ENCODE results near the gene KDM6B. TPM values are rescaled to one million over a fixed set of nuclear protein-coding genes. Genes with fewer than 3 reads are reported as not detected.

The KDM6B gene, protein sequence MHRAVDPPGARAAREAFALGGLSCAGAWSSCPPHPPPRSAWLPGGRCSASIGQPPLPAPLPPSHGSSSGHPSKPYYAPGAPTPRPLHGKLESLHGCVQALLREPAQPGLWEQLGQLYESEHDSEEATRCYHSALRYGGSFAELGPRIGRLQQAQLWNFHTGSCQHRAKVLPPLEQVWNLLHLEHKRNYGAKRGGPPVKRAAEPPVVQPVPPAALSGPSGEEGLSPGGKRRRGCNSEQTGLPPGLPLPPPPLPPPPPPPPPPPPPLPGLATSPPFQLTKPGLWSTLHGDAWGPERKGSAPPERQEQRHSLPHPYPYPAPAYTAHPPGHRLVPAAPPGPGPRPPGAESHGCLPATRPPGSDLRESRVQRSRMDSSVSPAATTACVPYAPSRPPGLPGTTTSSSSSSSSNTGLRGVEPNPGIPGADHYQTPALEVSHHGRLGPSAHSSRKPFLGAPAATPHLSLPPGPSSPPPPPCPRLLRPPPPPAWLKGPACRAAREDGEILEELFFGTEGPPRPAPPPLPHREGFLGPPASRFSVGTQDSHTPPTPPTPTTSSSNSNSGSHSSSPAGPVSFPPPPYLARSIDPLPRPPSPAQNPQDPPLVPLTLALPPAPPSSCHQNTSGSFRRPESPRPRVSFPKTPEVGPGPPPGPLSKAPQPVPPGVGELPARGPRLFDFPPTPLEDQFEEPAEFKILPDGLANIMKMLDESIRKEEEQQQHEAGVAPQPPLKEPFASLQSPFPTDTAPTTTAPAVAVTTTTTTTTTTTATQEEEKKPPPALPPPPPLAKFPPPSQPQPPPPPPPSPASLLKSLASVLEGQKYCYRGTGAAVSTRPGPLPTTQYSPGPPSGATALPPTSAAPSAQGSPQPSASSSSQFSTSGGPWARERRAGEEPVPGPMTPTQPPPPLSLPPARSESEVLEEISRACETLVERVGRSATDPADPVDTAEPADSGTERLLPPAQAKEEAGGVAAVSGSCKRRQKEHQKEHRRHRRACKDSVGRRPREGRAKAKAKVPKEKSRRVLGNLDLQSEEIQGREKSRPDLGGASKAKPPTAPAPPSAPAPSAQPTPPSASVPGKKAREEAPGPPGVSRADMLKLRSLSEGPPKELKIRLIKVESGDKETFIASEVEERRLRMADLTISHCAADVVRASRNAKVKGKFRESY (N-terminal part only)
- total RNA-seq = 121 and 128 TPM in 2 replicates

DNA sequence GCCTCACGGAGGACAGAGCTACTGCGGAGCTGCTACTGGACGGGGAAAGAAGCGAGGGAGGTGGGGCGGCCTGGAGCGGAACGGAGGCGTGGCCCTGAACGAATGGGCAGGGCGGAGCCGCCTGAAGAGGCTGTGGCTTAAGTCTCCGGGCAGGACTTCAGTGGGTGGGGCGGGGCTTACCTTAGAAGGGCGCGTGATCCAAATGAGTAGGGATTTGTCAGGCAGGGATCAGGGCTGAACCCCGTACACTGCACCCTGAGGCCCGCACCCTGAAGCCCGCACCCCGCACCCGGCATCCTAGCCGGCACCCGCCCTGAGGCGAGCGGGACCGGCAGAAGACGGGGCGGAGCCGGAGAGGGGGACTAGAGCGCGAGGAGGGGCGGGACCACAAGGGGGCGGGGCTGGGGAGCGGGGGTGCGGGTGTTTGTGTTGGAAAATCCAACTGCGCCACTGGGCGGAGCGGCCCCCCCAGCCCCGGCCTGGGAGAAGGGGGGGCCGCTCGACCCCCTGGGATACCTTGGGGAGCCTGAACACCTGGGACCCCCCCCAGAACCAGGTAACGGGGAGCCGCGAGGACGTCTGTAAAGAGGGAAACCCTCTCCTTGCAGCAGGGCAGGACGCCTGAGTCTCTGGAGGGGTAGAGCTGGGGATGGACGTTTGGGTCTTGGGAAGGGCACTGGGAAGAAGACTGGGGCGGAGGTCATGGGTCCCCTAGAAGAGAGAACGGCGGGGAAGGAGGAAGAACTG is at the start of gene KDM6B:
TSS of gene KDM6B (plus strand) at position 423 of the 747 bp plus-strand sequence. CDS start 11,338 bp downstream, outside the sequence.
- Mint-ChIP-seq H3K27me3 (peaks cover 20% of the 10 kb centered on the region), H3K36me3 (ENCODE audit: low read depth) (peaks cover 3% of the 10 kb centered on the region), H3K9me3 (no peaks in the 10 kb centered on the region), H3K4me3 (peak within 1 kb of the TSS; percentile 87), H3K4me1 (peaks cover 39% of the 10 kb centered on the region), H3K27ac (peak within 1 kb of the TSS; percentile 95)
- intact Hi-C loops (cut with micrococcal nuclease) = loop anchor here (1.0 to 10.0 kb wide), 3 partner anchors 8 to 259 kb away; partner anchors contain the start of gene CD68
- DNase-seq = peak; percentile 97

DNA sequence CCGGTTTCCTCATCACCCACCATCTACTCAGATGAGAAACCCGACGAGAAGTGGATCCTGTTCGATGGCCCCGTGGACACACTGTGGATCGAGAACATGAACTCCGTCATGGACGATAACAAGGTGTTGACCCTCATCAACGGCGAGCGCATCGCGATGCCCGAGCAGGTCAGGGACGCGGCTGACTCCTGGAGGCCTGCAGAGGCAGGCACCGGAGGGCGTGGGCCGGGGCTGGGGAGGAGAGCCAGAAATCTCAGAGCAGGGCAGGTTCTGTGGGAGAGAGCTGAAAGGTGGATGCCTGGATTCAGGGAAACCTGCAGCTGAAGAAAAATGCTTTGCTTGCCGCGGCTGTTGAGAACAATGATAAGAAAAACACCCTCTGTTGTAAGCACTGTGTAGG is 47.2 kb upstream of the KDM6B start:
- no peaks in the 10 kb centered on the region for H3K9me3 Mint-ChIP-seq
- intact Hi-C loops (cut with micrococcal nuclease) = no loop called here
- H3K27ac Mint-ChIP-seq = no peak overlapping the region
- no peak overlapping the region for H3K4me3 Mint-ChIP-seq
- DNase-seq = no peak
- H3K4me1 Mint-ChIP-seq = no peaks in the 10 kb centered on the region
- peaks cover 7% of the 10 kb centered on the region for H3K27me3 Mint-ChIP-seq
- H3K36me3 Mint-ChIP-seq (ENCODE audit: low read depth) = no peaks in the 10 kb centered on the region

DNA sequence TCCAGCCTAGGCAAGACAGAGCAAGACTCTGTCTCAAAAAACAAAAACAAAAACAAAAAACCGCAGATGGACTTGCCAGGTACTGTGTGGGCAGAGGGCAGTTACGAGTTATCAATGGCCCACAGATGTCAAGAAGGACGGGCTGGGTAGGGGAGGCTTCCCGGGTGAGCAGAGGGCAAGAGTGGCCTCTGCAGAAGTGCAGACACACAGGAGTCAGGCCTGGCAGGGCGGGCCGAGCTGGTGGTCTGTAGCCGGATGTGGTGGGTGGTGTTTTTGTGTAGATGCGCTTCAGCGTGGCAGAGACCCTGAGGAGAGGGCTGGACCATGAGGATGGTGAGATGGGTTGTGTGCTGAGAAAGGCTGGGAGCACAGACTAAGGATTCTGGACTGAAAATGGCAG is 44.9 kb upstream of the KDM6B start:
- H3K4me1 Mint-ChIP-seq = no peaks in the 10 kb centered on the region
- intact Hi-C loops (cut with micrococcal nuclease) = no loop called here
- no peaks in the 10 kb centered on the region for H3K9me3 Mint-ChIP-seq
- H3K27ac Mint-ChIP-seq = no peak overlapping the region
- H3K4me3 Mint-ChIP-seq = no peak overlapping the region
- peaks cover 2% of the 10 kb centered on the region for H3K27me3 Mint-ChIP-seq
- DNase-seq = no peak
- no peaks in the 10 kb centered on the region for H3K36me3 Mint-ChIP-seq (ENCODE audit: low read depth)

DNA sequence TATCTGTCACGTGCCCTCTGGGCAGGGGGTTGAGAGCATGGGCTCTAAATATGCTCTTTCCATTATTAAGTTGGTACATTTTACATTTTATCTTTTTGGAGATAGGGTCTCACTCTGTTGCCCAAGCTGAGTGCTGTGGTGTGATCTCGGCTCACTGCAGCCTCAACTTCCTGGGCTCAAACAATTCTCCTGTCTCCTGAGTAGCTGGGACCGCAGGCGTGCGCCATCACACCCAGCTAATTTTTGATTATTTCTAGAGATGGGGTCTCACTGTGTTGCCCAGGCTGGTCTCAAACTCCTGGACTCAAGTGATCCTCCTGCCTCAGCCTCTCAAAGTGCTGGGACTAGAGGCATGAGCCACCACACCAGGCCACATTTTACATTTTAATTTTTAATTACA is 43.9 kb upstream of the KDM6B start:
- H3K27me3 Mint-ChIP-seq = peaks cover 2% of the 10 kb centered on the region
- no peaks in the 10 kb centered on the region for H3K9me3 Mint-ChIP-seq
- intact Hi-C loops (cut with micrococcal nuclease) = no loop called here
- no peaks in the 10 kb centered on the region for H3K4me1 Mint-ChIP-seq
- H3K36me3 Mint-ChIP-seq (ENCODE audit: low read depth) = no peaks in the 10 kb centered on the region
- H3K27ac Mint-ChIP-seq = no peak overlapping the region
- H3K4me3 Mint-ChIP-seq = no peak overlapping the region
- DNase-seq = no peak

DNA sequence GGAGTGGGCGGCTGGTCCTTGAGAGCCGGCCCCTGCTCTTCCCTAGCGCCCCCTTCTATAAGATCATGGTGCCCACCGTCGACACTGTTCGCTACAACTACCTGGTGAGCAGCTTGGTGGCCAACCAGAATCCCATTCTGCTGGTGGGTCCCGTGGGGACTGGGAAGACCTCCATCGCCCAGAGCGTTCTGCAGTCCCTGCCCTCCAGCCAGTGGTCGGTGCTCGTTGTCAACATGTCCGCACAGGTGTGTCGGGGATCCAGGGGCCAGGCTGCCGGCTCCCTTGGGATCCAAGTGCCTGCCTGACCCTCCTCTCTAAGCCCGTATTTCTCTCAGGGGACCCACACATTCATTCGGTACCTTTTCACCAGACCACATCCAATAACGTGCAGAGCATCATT is 41.4 kb upstream of the KDM6B start:
- peaks cover 2% of the 10 kb centered on the region for H3K27me3 Mint-ChIP-seq
- no peaks in the 10 kb centered on the region for H3K9me3 Mint-ChIP-seq
- H3K27ac Mint-ChIP-seq = no peak overlapping the region
- intact Hi-C loops (cut with micrococcal nuclease) = no loop called here
- H3K36me3 Mint-ChIP-seq (ENCODE audit: low read depth) = no peaks in the 10 kb centered on the region
- no peak overlapping the region for H3K4me3 Mint-ChIP-seq
- no peak for DNase-seq
- no peaks in the 10 kb centered on the region for H3K4me1 Mint-ChIP-seq

DNA sequence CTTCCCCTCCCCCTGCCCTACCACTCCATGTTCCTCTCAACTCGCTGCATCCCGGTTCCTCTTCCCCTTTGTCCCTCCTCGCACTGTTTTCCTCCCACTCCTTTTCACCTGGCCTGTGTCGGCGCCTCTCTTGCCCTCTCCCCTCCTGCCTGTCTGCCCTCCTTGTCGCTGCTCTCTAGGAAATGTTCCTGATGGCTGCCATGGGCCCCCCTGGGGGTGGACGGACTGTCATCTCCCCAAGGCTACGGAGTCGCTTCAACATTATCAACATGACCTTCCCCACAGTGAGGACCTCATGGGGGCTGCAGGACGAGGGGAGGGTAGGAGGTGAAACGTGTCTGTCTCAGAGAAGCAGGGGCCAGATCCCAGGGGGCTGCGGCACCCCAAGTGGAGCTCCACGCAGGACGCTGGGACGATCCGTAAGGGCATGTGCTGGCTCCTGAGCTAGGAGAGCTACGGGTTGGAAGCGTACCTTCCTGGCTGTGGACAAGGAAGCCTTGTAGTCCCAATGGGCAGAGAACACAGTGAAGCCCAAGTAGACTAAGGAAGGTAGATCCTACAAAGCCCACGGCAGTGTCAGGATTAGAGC is 39.8 kb upstream of the KDM6B start:
- H3K4me3 Mint-ChIP-seq = no peak overlapping the region
- no peaks in the 10 kb centered on the region for H3K4me1 Mint-ChIP-seq
- DNase-seq = no peak
- H3K27me3 Mint-ChIP-seq = peaks cover 2% of the 10 kb centered on the region
- no peaks in the 10 kb centered on the region for H3K36me3 Mint-ChIP-seq (ENCODE audit: low read depth)
- H3K9me3 Mint-ChIP-seq = no peaks in the 10 kb centered on the region
- intact Hi-C loops (cut with micrococcal nuclease) = no loop called here
- no peak overlapping the region for H3K27ac Mint-ChIP-seq

DNA sequence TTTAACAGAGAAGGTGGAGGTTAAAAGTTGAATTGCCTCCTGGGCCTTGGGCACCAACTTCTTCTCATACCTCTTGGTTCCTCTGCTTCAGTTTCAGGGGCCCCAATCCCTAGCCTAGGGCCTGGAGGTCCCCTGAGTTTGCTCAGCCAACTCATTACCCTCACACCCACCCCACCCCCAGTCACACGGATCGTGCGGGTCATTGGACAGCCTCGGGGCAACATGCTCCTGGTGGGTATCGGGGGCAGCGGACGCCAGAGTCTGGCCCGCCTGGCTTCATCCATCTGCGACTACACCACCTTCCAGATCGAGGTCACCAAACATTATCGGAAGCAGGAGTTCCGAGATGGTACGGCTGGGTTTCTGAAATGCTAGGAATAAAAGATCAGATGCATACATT is 36.0 kb upstream of the KDM6B start:
- H3K27me3 Mint-ChIP-seq = peaks cover 3% of the 10 kb centered on the region
- no peaks in the 10 kb centered on the region for H3K36me3 Mint-ChIP-seq (ENCODE audit: low read depth)
- H3K9me3 Mint-ChIP-seq = no peaks in the 10 kb centered on the region
- H3K27ac Mint-ChIP-seq = no peak overlapping the region
- no peaks in the 10 kb centered on the region for H3K4me1 Mint-ChIP-seq
- H3K4me3 Mint-ChIP-seq = no peak overlapping the region
- DNase-seq = no peak
- intact Hi-C loops (cut with micrococcal nuclease) = no loop called here

DNA sequence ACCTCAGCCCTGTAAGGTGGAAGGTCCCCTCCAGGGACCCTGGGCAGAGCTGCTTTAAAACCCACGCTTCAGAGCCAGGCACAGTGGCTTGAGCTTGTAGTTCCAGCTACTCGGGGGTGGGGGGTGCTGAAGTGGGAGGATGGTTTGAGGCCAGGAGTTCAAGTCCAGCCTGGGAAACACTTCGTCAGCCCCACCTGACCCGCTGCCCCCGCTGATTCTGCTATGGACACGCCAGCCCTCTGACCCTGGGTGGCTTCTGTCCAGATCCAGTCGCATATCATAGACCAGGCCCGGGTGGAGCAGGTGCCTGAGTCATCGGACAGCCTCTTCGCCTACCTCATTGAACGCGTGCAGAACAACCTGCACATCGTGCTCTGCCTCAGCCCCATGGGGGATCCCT is 35.2 kb upstream of the KDM6B start:
- H3K9me3 Mint-ChIP-seq = no peaks in the 10 kb centered on the region
- H3K36me3 Mint-ChIP-seq (ENCODE audit: low read depth) = no peaks in the 10 kb centered on the region
- H3K27ac Mint-ChIP-seq = no peak overlapping the region
- no peak for DNase-seq
- no peaks in the 10 kb centered on the region for H3K4me1 Mint-ChIP-seq
- intact Hi-C loops (cut with micrococcal nuclease) = no loop called here
- peaks cover 4% of the 10 kb centered on the region for H3K27me3 Mint-ChIP-seq
- H3K4me3 Mint-ChIP-seq = no peak overlapping the region

DNA sequence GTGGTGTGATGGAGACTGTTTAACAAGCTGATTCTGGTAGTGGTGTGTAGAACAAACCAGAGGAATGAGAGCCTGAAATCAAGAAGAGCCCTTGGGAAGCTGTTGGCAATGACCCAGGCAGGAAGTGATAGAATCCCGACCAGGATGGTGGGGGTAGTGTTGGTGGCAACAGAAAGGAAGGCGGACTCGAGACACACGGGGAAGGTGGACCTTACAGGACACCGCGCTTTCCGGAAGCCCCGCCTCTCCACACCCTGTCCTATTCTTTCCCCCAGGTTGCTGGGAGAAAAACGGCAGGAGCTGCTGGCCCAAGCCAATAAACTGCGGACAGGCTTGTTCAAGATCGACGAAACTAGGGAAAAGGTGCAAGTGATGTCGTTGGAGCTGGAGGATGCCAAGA is 30.0 kb upstream of the KDM6B start:
- H3K36me3 Mint-ChIP-seq (ENCODE audit: low read depth) = no peaks in the 10 kb centered on the region
- no peaks in the 10 kb centered on the region for H3K9me3 Mint-ChIP-seq
- intact Hi-C loops (cut with micrococcal nuclease) = no loop called here
- no peak for DNase-seq
- peaks cover 8% of the 10 kb centered on the region for H3K27me3 Mint-ChIP-seq
- H3K4me3 Mint-ChIP-seq = no peak overlapping the region
- H3K27ac Mint-ChIP-seq = no peak overlapping the region
- H3K4me1 Mint-ChIP-seq = no peaks in the 10 kb centered on the region

DNA sequence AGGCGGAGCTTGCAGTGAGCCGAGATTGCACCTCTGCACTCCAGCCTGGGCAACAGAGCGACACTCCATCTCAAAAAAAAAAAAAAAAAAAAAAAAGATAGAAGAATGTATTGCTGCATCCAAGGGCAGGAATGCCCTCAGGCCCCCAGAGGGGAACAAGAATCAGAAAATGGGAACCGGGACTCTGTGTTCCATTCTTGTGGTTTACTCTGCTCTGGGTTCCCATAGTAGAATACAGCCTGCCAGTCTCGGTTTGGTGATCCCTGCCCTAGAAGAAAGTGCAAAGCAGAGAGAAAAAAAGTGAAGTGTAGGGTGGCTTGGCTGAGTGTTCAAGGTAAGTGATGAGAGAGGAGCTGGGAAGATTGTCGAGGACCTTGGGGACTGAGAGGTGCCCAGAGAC is 27.4 kb upstream of the KDM6B start:
- Mint-ChIP-seq H3K4me3 (no peak overlapping the region), H3K9me3 (no peaks in the 10 kb centered on the region), H3K36me3 (ENCODE audit: low read depth) (no peaks in the 10 kb centered on the region), H3K4me1 (no peaks in the 10 kb centered on the region), H3K27me3 (peaks cover 13% of the 10 kb centered on the region), H3K27ac (no peak overlapping the region)
- intact Hi-C loops (cut with micrococcal nuclease) = no loop called here
- no peak for DNase-seq

DNA sequence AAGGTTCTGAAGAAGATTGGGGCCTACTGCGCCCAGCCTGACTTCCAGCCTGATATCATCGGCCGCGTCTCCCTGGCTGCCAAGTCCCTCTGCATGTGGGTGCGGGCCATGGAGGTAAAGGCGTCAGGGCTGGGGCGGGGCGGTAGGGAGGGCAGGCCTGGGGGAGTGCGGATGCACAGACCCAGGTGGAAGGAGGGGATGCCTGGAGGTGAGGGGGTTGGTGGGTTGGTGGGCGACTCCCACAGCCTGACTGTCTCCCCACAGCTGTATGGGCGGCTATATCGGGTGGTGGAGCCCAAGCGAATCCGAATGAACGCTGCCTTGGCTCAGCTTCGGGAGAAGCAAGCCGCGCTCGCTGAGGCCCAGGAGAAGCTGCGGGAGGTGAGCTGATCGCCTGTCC is 26.8 kb upstream of the KDM6B start:
- H3K4me1 Mint-ChIP-seq = no peaks in the 10 kb centered on the region
- peaks cover 13% of the 10 kb centered on the region for H3K27me3 Mint-ChIP-seq
- no peak overlapping the region for H3K27ac Mint-ChIP-seq
- intact Hi-C loops (cut with micrococcal nuclease) = no loop called here
- no peaks in the 10 kb centered on the region for H3K36me3 Mint-ChIP-seq (ENCODE audit: low read depth)
- DNase-seq = no peak
- H3K4me3 Mint-ChIP-seq = no peak overlapping the region
- H3K9me3 Mint-ChIP-seq = no peaks in the 10 kb centered on the region

DNA sequence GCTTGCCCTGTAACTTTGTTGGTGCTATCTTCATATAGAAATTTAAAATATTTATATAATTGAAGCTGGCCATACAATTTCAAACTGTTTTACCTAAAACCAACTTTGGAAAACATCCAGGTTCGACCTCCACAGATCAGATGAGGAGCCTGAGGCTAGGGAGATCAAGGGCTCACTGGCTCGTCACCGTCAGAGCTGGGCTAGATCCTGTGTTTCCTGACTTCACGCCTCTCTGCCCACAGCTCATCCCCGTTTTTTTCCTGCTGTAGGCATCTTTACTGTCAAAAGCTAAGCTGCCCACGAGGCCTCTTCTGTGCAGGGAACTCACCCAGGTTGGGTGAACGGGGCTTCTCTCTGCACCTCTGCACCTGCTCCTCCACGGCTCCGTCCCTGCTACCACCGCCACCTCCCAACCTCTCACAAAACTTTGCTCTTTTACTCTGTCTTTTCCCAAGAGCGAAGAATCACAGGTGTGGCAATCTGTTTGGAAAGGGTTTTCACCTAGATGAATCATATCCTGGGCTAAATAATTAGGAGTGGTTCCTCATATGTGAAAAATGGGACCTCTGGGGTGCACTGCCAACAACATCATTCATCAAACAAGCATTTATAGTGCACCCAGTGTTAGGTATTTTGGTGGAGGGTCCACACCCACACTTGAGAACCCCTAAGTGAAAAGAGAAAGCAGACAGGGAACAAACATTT is 24.8 kb upstream of the KDM6B start:
- DNase-seq = no peak
- intact Hi-C loops (cut with micrococcal nuclease) = no loop called here
- H3K4me3 Mint-ChIP-seq = no peak overlapping the region
- H3K27ac Mint-ChIP-seq = no peak overlapping the region
- H3K4me1 Mint-ChIP-seq = no peaks in the 10 kb centered on the region
- H3K9me3 Mint-ChIP-seq = no peaks in the 10 kb centered on the region
- no peaks in the 10 kb centered on the region for H3K36me3 Mint-ChIP-seq (ENCODE audit: low read depth)
- H3K27me3 Mint-ChIP-seq = peaks cover 10% of the 10 kb centered on the region

All from activated CD4-positive, alpha-beta T cell treated with anti-CD3 and anti-CD28 coated beads, Interleukin-2, amount 10 ng/mL, durations not matched to agents 24 days and 14 days (primary cell).